PFSK-1 (cell line): Measurements from ENCODE around the gene PTGES2.

Experiments
- FOXP2 ChIP-seq: optimal IDR thresholded peaks from 2 replicates; pipeline ENCODE3; 2011; ENCODE audit warnings: borderline replicate concordance, control low read depth, inconsistent platforms; ENCODE audit not compliant: insufficient read depth; ENCODE audit errors: extremely low read length, extremely low read depth
- POLR2AphosphoS5 ChIP-seq: IDR thresholded peaks from 2 replicates; pipeline ENCODE4 v1.6.1; 2012; ENCODE audit warnings: low read depth, mild to moderate bottlenecking, control low read depth, low read length, moderate library complexity
- SIN3A ChIP-seq: IDR thresholded peaks from 2 replicates; pipeline ENCODE4 v1.6.1; 2012; ENCODE audit warnings: mild to moderate bottlenecking, low read length, moderate library complexity, borderline replicate concordance; ENCODE audit not compliant: insufficient read depth
- TAF1 ChIP-seq: IDR thresholded peaks from 2 replicates; pipeline ENCODE4 v1.6.1; 2012; ENCODE audit warnings: low read length, control low read depth, borderline replicate concordance; ENCODE audit not compliant: insufficient read depth
- TF ChIP-seq, protein P1 (sequence below), 2 experiments: IDR thresholded peaks; 2 replicates each; pipeline versions ENCODE4 v1.6.1 to v1.8.0; 2011 to 2012; ENCODE audit warnings: low read depth in 2 of 2, low read length in 2 of 2, control low read depth in 1 of 2, inconsistent platforms in 1 of 2, mild to moderate bottlenecking in 1 of 2, moderate library complexity in 1 of 2; ENCODE audit not compliant: insufficient read depth in 1 of 2

PTGES2 gene

GRCh38 chr9:128151309-128152132, 24.0 kb upstream of the PTGES2 start:
- TF ChIP-seq SIN3A (no peak), FOXP2 (no peak), TAF1 (no peak), POLR2AphosphoS5 (no peak)
- TF ChIP-seq, protein P1, sequence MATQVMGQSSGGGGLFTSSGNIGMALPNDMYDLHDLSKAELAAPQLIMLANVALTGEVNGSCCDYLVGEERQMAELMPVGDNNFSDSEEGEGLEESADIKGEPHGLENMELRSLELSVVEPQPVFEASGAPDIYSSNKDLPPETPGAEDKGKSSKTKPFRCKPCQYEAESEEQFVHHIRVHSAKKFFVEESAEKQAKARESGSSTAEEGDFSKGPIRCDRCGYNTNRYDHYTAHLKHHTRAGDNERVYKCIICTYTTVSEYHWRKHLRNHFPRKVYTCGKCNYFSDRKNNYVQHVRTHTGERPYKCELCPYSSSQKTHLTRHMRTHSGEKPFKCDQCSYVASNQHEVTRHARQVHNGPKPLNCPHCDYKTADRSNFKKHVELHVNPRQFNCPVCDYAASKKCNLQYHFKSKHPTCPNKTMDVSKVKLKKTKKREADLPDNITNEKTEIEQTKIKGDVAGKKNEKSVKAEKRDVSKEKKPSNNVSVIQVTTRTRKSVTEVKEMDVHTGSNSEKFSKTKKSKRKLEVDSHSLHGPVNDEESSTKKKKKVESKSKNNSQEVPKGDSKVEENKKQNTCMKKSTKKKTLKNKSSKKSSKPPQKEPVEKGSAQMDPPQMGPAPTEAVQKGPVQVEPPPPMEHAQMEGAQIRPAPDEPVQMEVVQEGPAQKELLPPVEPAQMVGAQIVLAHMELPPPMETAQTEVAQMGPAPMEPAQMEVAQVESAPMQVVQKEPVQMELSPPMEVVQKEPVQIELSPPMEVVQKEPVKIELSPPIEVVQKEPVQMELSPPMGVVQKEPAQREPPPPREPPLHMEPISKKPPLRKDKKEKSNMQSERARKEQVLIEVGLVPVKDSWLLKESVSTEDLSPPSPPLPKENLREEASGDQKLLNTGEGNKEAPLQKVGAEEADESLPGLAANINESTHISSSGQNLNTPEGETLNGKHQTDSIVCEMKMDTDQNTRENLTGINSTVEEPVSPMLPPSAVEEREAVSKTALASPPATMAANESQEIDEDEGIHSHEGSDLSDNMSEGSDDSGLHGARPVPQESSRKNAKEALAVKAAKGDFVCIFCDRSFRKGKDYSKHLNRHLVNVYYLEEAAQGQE (IDR thresholded peaks at IDR 0.05; ENCODE audit: insufficient read depth in 1 of 2, low read depth in 2 of 2, low read length in 2 of 2): no peak

GRCh38 chr9:128150594-128151308, 23.2 kb upstream of the PTGES2 start:
- TF ChIP-seq FOXP2: no peak
- TF ChIP-seq SIN3A: no peak
- TF ChIP-seq TAF1: no peak
- no peak for TF ChIP-seq POLR2AphosphoS5
- TF ChIP-seq, protein P1 (IDR thresholded peaks at IDR 0.05; ENCODE audit: insufficient read depth in 1 of 2, low read depth in 2 of 2, low read length in 2 of 2): no peak

GRCh38 chr9:128149951-128150593, 22.5 kb upstream of the PTGES2 start:
- no peak for TF ChIP-seq SIN3A
- TF ChIP-seq TAF1: no peak
- no peak for TF ChIP-seq POLR2AphosphoS5
- TF ChIP-seq, protein P1 (IDR thresholded peaks at IDR 0.05; ENCODE audit: insufficient read depth in 1 of 2, low read depth in 2 of 2, low read length in 2 of 2): no peak
- TF ChIP-seq FOXP2: no peak

DNA sequence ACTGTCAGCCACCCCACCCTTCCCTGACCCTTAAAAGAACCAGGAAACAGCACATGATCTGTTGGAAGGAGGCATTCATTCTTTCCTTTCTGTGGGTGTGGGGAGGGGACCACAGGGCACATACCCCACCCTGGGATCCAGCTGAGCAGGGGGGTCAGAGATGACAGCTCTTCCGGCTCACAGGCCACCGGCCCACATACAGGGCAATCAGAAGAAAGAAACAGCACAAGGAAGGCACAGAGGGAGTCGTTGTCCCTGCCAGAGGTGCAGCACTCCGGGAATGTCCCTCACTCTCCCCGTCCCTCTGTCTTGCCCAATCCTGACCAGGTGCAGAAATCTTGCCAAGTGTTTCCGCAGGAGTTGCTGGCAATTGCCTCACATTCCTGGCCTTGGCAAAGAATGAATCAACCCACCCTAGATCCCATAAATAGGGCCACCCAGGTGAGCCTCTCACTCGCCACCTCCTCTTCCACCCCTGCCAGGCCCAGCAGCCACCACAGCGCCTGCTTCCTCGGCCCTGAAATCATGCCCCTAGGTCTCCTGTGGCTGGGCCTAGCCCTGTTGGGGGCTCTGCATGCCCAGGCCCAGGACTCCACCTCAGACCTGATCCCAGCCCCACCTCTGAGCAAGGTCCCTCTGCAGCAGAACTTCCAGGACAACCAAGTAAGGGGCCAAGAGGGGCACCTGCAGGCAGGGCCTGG, 21.6 kb upstream of the PTGES2 start, which contains the start of gene LCN2:
Gene LCN2 (plus strand): TSS at position 453 of the 701 bp plus-strand sequence. CDS start 73 bp downstream, at position 526.
- TF ChIP-seq FOXP2 (no peak), TAF1 (no peak), POLR2AphosphoS5 (no peak), SIN3A (no peak)
- TF ChIP-seq, protein P1 (IDR thresholded peaks at IDR 0.05; ENCODE audit: insufficient read depth in 1 of 2, low read depth in 2 of 2, low read length in 2 of 2): no peak
